Stimulated activated CD8-positive, alpha-beta memory T cell treated with anti-CD3 and anti-CD28 coated beads, Interleukin-4, amount 100 ng/mL, for 1 hour (primary cell): ENCODE results near the gene TEX264.

Experiments
- DNase-seq, 2 donors: peaks; one replicate each; pipeline ENCODE4 v3.0.0-alpha.2; 2020; ENCODE audit warnings: low read depth in 2 of 2, low spot score in 1 of 2

The TEX264 gene

DNA sequence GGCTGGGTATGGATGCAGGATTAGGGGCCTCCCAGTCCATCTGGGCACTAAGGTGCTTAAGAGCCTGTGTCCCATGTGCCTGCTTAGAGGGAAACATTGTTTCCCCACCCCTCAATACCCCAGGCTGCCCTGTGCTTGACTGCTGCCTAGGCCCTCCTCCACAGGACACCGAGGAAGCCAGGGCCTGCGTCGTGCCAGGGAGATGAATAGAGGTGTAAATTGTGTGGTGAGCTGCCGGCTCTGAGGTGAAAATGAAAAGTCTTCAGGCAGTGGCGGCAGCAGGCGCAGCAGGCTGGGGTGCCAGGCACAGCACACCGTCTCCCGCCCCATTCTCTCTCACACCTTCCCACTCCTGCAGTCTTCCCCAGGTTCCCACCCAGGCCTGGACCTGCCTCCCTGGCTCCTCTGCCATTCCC is 21.9 kb downstream of the TEX264 start:
- DNase-seq: no peak

DNA sequence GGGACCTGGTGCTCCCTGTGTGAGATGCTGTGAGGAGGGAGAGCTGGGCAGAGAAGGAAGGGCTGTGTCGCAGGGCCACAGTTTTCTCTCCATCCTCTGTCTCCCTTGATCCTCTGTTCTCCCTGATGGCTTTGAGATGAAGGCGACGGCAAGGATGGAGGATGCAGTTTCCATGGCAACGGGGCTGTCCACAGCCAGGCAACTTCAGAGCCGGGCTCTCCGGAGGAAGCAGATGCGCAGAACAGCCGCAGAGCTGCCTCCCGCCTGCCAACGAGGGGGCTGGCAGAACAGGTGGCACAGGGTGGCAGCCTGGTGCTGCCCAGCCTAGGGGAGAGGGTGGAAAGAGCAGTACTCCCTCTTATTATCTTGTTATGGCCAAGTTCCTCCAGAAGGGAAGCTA is 25.9 kb downstream of the TEX264 start:
- DNase-seq: no peak

DNA sequence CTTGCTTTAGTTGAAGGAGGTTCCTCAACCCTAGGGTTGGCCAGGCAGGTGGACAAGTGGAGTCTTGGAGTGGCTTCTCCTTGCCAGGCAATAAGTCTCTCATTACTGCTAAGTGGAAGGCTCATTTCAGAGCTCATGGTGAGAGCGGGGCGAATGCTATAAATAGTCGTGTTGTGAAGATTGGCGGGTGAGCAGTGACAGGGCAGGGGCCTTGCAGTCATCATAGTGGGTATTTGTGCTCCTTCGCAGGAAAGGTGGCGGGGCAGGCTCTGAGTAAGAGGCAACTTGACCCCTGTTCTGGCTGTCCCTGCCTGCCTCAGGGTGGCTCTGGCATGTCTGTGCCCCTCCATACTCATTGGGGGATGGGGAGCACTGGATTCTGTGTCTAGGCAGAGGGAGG is 27.2 kb downstream of the TEX264 start:
- DNase-seq: no peak

DNA sequence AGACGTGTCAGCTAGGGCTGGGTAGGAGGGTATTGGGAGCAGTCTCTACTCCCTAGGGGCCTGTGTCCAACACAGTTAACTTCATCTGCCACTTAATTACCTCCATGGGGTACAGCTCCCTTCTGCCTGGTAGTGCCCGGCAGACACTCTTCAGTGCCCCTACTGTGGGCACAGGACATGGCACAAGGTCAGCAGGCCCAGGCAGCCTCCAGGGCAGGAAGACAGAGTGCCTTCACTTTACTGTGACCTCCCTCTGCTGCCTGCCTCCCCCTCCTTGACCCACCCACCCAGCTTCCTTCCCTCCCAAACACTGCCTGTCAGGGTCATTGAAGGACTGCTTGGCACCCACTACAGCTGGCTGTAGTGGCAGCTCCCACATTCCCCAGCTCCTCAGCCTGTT is 29.4 kb downstream of the TEX264 start:
- DNase-seq: no peak

DNA sequence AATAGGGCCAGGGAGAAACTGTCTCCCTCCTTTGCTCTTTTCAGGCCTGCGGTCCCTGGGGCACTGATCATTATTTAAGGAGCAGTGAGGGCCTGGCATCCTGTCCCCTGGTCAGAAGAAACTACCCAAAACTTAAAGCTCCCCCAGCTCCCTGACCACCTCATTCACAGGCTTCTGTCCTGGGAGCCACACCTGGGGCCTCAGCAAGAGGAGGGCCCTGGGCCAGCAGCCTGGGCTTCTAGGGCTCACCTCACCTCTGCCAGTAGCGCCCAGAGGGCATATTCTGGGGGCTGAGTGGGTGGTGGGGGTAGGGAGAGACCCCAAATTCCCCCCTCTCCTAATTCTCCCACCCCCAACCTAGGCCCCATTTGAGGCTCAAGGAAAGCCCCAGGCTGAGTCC is 31.1 kb downstream of the TEX264 start:
- DNase-seq: no peak

DNA sequence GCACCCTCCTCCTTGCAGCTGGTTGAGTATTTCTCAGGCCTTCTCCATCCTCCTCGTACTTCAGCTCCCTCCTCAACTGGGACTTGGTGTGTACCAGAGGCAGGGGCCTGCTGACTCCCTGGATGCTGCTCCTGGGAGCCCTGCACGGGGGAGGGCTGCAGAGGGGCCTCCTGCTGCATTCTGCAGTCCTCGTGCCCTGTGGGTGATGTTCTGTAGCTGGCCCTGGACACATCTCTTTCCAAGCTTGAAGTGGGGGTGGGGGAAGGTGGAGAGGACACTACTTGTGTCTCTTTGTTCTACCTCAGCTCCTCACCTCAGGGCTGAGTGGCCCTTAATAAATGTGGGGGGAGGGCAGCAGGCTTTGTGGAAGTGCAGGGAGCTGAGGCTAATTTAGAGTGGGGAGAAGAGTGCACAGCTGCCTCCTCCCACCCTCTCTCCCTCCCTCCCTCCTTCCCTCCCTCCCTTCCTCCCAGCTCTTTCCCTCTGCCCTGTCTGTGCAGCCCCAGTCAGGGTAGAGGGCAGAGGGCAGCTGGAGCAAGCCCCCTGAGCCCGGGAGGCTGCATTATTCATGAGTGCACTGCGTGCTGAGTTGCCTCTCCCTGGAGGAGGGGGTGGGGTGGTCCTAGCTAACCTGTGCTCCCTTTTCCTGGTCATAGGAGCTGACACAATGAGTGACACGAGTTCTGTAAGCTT is 32.2 kb downstream of the TEX264 start:
- no peak for DNase-seq

DNA sequence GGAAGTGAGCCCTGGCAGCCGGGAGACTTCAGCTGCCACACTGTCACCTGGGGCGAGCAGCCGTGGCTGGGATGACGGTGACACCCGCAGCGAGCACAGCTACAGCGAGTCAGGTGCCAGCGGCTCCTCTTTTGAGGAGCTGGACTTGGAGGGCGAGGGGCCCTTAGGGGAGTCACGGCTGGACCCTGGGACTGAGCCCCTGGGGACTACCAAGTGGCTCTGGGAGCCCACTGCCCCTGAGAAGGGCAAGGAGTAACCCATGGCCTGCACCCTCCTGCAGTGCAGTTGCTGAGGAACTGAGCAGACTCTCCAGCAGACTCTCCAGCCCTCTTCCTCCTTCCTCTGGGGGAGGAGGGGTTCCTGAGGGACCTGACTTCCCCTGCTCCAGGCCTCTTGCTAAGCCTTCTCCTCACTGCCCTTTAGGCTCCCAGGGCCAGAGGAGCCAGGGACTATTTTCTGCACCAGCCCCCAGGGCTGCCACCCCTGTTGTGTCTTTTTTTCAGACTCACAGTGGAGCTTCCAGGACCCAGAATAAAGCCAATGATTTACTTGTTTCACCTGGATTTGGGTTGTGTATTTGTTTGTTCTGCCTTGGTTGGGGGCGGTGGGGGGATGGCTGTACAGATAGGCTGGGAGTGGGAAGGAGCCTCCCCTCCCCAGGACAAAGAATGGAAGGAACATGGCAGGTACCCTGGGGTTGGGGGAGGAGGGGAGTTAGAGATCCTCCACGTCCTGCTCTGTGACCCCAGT is 32.9 kb downstream of the TEX264 start:
- DNase-seq: no peak

DNA sequence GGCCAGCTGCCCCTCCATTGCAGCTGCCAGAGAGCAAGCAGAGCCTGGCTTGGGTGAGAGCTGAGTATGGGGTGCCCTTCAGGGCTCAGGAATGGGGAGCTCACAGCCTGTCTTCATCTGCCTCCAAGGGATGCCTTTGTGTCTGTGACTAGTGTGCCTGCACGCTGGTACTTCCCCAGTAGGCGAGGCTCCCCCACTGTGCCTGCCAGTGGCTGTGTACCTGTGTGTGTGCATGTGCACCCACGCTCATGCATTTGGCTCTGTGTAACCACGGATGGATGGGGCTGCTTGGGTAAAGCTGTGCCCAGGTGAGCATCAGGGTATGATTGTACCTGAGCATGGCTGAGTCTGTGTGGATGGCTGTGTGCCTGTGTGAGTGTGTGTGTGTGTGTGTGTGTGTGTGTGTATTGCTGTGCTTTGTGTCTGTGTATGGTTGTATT is 33.5 kb downstream of the TEX264 start:
- no peak for DNase-seq

DNA sequence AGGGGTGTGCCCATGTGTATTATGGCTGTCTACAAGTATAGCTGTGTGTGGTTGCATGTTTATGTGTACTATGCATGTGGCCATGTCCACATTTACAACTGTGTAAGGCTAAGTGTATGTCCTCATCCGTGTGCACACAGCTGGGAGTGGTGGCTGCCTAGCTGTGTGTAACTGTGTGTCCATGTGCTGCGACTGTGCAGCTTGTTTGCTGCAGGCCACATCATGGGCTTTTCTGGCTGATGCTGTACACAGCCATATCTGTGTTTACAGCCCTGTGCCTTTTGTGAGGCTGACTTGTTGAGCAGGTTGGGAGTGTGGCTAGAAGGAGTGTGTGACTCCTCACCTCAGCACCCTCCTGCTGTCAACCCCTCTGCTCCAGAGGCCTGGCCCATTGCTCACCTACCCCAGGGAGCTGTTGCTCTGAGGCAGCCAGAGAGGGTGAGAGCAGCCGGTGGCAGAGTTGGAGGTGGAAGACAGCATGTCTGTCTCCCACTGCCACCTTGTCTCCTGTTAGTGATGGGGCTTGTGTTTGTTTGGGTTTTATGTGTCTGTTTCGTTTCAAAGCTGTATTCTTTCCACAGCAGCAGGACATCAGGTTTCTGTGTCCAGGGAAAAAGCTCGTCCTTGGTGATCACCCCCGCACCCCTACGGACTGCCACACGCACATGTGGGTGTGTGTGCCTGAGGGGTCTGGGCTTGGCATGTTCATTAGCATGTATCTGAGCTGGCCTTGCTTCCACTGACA is 34.4 kb downstream of the TEX264 start:
- no peak for DNase-seq

DNA sequence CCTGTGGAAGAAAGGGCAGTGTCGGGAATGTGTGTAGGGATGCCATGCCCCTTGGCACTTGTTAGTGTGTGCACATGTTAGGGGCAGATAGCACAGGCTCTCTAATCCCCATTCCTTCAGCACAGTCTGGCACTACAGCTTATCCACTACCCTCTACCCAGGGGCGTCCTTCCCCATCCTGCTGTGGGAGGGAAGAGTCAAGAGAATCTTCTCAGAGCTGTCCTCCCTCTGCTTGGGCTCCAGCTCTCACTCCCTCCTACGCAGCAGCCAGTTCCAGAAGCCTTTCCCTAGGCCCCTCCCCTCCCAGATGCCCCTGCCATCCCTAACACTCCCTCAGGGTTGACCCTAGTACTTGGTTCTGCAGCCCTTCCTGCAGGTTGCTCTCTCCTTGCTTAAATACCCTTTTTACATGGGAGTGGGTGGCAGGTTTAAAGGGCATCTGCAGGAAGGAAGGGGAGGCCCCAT is 35.0 kb downstream of the TEX264 start:
- no peak for DNase-seq

DNA sequence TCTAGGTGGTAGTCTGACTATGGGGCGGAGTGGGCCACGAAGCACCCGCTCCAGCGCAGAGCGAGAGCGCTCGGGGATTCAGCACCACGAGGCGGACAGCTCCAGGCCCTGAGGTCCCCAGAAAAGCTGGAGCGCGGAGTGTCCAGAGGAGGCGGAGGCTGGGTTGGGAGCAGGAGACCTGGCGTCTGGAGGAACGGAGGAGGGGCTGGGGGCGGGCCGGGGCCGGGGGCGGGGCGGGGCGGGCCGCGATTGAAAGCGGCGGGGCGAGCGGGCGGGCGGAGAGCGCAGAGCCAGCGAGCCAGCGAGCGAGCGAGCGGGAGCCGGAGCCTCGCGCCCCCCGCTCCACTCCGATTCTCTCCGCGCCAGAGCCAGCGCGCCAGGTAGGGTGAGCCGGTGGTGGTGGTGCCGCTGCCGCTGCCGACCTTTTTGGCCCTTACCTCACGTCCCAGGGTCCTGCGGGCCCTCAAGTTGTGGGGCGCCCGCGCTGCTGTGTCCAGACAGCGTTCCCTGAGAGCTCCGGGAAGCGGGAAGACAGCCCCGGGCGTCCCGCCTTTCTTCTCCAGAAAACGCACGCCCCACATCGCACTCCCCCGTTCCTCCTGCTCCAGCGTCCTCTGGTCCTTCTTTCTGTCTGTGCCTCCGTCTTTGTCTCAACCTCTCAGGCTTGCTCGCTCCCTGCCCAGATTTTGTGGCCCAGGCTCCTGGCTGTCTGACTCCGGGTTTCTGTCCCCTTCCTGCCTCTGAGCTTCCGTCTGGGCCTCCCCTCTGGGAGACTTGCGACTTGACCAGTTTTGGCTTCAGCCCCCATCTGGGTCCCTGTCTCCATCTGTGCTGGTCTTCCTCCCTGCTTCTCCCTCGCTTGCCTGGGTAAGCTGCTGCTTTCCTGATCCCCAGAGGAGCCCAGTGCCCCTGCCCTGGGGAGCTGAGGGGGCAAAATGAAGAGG is 36.0 kb downstream of the TEX264 start, which contains the start of gene GRM2:
Gene GRM2 (plus strand): TSS at position 281 of the 944 bp plus-strand sequence. CDS start 1,916 bp downstream, outside the sequence.
- no peak for DNase-seq

DNA sequence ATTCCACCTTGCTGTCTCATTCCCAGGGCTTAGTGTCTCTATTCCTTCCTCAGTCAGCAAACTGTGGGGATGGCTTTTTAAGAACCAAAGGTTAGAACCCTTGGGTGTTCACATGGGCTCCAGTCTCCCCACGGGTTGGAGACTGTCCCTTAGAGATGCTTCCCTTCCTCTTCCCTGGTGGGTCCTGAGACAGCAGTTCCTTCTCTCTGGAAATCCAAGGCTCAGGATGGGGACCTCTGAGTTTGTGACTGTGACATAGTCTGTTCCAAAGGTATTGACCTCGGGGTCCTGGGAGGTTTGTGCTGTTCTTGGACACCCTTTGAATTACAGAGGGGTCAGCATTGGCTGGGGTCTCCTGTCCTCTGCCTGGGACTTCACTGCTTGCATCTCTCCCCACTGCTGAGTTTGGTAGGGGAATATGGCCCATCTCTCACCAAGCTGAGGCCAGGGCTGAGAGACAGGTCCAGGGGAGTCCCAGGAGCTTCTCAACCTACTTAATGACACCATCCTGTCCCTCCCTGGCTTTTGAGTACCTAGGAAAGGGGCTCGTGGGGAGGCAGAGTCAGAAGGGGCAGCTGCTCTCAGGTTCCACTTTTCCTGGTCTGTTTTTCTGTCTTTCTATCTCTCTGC is 37.3 kb downstream of the TEX264 start:
- DNase-seq: no peak

DNA sequence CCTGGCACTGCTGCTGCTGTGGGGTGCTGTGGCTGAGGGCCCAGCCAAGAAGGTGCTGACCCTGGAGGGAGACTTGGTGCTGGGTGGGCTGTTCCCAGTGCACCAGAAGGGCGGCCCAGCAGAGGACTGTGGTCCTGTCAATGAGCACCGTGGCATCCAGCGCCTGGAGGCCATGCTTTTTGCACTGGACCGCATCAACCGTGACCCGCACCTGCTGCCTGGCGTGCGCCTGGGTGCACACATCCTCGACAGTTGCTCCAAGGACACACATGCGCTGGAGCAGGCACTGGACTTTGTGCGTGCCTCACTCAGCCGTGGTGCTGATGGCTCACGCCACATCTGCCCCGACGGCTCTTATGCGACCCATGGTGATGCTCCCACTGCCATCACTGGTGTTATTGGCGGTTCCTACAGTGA is 38.0 kb downstream of the TEX264 start:
- DNase-seq: no peak

DNA sequence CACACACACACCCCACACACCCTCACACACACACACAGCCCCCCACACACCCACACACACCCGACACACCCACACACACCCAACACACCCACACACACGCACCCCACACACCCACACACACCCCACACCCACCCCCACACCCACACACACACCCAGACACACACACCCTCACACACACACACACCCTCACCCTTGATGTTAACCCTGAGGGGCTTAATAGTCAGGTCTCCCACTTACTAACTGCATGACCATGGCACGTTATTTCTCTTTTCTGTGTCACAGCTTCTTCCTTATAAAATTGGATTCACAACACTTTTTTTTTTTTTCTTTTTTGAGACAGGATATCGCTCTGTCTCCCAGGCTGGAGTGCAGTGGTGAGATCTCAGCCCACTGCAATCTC is 38.6 kb downstream of the TEX264 start:
- no peak for DNase-seq

DNA sequence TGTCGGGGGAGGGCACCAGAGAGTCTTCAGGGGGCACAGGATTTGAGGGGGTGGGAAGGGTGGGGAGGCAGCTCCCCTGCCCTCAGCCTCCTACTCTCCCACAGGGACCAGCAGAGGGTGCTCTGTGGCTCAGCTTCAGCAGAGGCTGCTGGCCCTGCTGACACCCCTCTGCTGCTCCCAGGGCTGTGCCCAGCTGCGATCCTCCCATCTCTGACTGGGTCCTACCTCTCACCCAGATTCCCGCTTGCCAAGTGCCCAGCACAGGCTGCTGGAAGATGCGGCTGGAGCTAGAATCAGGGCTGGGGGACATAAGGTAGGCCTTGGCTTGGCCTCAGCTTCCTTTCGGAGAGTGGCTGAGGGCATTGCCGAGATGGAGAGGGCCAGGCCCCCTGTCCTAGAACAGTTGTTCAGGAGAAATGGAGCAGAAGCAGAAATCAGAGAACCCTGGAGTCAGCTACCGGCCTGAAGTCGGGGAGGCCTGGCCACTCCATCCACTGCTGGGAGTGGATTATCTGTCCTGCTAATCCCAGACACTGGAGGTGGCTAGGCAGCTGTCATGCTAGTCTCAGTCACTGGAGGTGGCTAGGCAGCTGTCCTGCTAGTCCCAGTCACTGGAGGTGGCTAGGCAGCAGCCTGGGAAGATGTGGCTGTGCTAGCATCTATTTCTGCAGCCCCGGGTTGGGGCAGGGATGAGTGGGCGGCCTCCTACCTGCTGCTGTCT is 39.7 kb downstream of the TEX264 start:
- no peak for DNase-seq

DNA sequence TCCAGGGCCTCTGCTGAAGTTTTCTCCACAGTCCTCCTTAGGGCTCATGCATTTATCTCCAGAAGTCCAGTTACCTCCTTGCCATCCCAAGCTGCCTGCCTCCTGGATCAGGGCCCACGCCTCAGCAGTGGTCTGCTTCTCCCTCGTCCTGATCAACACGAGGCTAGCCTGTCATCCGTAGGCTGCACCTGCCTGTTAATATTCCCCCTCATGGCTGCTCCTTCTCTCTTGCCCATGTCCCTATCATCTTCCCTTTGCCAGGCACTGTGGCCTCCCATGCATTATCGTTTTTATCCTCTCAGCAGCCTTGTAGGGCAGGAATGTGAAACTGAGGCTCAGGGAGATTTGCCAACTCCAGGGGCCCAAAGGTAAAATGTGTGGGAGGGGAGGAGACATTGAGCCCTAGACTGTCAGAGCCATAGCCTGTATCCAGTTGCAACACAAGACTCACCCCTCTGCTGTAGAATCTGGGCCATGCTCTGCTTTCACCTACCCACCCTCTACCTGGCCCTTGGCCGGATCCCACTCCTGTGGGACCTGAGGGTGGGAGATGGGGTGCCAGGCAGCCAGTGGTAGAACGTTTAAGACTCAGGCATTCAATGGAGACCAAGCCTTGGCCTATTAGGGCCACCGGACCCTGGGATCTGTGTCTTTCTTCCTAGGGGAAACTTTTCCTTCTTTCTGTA is 40.4 kb downstream of the TEX264 start:
- DNase-seq: no peak

DNA sequence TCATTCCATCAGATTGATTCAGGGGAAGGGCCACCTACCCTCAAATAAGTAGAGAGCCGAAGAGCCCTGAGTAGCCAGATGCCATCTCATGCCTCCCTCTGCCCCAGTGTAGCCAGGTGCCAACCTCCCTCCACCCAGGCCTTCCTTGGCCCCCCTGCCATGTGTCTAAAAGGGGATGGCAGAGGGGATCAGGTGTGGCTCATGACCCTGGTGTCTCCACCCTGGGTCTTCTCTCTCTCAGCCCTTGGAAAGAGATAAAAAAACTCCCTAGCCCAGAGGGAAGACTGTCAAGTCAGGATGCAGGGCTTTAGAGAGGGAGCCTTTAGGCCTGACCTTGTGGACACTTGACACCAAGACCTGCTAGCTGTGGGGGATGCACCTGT is 41.0 kb downstream of the TEX264 start:
- no peak for DNase-seq

DNA sequence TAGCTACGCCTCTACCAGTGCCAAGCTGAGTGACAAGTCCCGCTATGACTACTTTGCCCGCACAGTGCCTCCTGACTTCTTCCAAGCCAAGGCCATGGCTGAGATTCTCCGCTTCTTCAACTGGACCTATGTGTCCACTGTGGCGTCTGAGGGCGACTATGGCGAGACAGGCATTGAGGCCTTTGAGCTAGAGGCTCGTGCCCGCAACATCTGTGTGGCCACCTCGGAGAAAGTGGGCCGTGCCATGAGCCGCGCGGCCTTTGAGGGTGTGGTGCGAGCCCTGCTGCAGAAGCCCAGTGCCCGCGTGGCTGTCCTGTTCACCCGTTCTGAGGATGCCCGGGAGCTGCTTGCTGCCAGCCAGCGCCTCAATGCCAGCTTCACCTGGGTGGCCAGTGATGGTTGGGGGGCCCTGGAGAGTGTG is 41.5 kb downstream of the TEX264 start:
- no peak for DNase-seq

DNA sequence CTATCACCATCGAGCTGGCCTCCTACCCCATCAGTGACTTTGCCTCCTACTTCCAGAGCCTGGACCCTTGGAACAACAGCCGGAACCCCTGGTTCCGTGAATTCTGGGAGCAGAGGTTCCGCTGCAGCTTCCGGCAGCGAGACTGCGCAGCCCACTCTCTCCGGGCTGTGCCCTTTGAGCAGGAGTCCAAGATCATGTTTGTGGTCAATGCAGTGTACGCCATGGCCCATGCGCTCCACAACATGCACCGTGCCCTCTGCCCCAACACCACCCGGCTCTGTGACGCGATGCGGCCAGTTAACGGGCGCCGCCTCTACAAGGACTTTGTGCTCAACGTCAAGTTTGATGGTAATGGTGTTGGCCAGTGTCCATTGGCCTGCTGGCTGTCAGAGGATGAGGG is 41.9 kb downstream of the TEX264 start:
- DNase-seq: no peak
